GM12892 (cell line): ENCODE data around the gene SYNE2.
"Not testable (repeated sequence)": the region's sequence is repeated elsewhere in the genome, so short reads cannot be mapped to it uniquely, and the experiment has no call there.

Experiments
- DNase-seq: peaks from one replicate; pipeline ENCODE4 v3.0.0; 2011; ENCODE audit not compliant: insufficient read length
- FAIRE-seq: peaks from 2 replicates; lab custom pipeline; 2011; peaks lifted over from hg19 to GRCh38; lab: Jason Lieb, UNC
- POLR2A ChIP-seq: IDR thresholded peaks from 2 replicates; pipeline ENCODE4 v1.6.1; 2011; ENCODE audit warnings: low read depth, low read length, control low read depth
- POLR2AphosphoS5 ChIP-seq: IDR thresholded peaks from 2 replicates; pipeline ENCODE4 v1.6.1; 2011; ENCODE audit warnings: low read depth, low read length, control low read depth
- TAF1 ChIP-seq: IDR thresholded peaks from 2 replicates; pipeline ENCODE4 v1.6.1; 2011; ENCODE audit warnings: low read depth, mild to moderate bottlenecking, control low read depth, low read length, borderline replicate concordance

The SYNE2 gene

GRCh38 chr14:64012003-64012402 is 159.2 kb downstream of the SYNE2 start:
- TF ChIP-seq POLR2A (no peak), TAF1 (no peak), POLR2AphosphoS5 (no peak)
- FAIRE-seq, result no peak
- no peak for DNase-seq

GRCh38 chr14:64012720-64013119 is 159.9 kb downstream of the SYNE2 start:
- TF ChIP-seq POLR2AphosphoS5 (no peak), POLR2A (no peak), TAF1 (no peak)
- FAIRE-seq (no peak), DNase-seq (no peak)

- FAIRE-seq (no peak), DNase-seq (no peak)
- TF ChIP-seq POLR2A (no peak), TAF1 (no peak), POLR2AphosphoS5 (no peak)
Observed at GRCh38 chr14:64025479-64025878, 172.7 kb downstream of the SYNE2 start.

- no peak for FAIRE-seq
- no peak for DNase-seq
- TF ChIP-seq TAF1 (no peak), POLR2AphosphoS5 (no peak), POLR2A (no peak)
Observed at GRCh38 chr14:64026600-64026999, 173.8 kb downstream of the SYNE2 start.

- DNase-seq, result no peak
- TF ChIP-seq POLR2A (no peak), POLR2AphosphoS5 (no peak), TAF1 (no peak)
- no peak for FAIRE-seq
Observed at GRCh38 chr14:64035143-64035542, 182.3 kb downstream of the SYNE2 start.

GRCh38 chr14:64037869-64038745 is 185.3 kb downstream of the SYNE2 start:
- DNase-seq, FAIRE-seq: not testable (repeated sequence)

- no peak for FAIRE-seq
- TF ChIP-seq POLR2AphosphoS5, result no peak
- no peak for TF ChIP-seq TAF1
- no peak for TF ChIP-seq POLR2A
Observed at GRCh38 chr14:64038841-64039542, 186.2 kb downstream of the SYNE2 start.

GRCh38 chr14:64040044-64040443 is 187.2 kb downstream of the SYNE2 start:
- TF ChIP-seq POLR2A (no peak), POLR2AphosphoS5 (no peak), TAF1 (no peak)
- DNase-seq, result no peak

More at GRCh38 chr14:64038841-64039542, 186.2 kb downstream of the SYNE2 start:
- no peak for DNase-seq

GRCh38 chr14:64043296-64043695 is 190.5 kb downstream of the SYNE2 start:
- FAIRE-seq, DNase-seq: not testable (repeated sequence)

More at GRCh38 chr14:64040044-64040443, 187.2 kb downstream of the SYNE2 start:
- FAIRE-seq, result no peak

- TF ChIP-seq TAF1 (no peak), POLR2A (no peak), POLR2AphosphoS5 (no peak)
- no peak for FAIRE-seq
Observed at GRCh38 chr14:64045091-64045490, 192.3 kb downstream of the SYNE2 start.

GRCh38 chr14:64049616-64050381 is 197.0 kb downstream of the SYNE2 start:
- TF ChIP-seq POLR2A (no peak), POLR2AphosphoS5 (no peak), TAF1 (no peak)
- no peak for DNase-seq
- no peak for FAIRE-seq

More at GRCh38 chr14:64045091-64045490, 192.3 kb downstream of the SYNE2 start:
- DNase-seq, result no peak
